ENCODE results near the gene FAM111B. TPM values are rescaled to one million over a fixed set of nuclear protein-coding genes. Genes with fewer than 3 reads are reported as not detected.

The FAM111B gene, protein sequence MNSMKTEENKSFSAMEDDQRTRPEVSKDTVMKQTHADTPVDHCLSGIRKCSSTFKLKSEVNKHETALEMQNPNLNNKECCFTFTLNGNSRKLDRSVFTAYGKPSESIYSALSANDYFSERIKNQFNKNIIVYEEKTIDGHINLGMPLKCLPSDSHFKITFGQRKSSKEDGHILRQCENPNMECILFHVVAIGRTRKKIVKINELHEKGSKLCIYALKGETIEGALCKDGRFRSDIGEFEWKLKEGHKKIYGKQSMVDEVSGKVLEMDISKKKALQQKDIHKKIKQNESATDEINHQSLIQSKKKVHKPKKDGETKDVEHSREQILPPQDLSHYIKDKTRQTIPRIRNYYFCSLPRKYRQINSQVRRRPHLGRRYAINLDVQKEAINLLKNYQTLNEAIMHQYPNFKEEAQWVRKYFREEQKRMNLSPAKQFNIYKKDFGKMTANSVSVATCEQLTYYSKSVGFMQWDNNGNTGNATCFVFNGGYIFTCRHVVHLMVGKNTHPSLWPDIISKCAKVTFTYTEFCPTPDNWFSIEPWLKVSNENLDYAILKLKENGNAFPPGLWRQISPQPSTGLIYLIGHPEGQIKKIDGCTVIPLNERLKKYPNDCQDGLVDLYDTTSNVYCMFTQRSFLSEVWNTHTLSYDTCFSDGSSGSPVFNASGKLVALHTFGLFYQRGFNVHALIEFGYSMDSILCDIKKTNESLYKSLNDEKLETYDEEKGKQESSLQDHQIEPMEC
- total RNA-seq (2014; rRNA removed; shearing (Covaris generic)), result 14.3 and 17.8 TPM in 2 replicates

DNA sequence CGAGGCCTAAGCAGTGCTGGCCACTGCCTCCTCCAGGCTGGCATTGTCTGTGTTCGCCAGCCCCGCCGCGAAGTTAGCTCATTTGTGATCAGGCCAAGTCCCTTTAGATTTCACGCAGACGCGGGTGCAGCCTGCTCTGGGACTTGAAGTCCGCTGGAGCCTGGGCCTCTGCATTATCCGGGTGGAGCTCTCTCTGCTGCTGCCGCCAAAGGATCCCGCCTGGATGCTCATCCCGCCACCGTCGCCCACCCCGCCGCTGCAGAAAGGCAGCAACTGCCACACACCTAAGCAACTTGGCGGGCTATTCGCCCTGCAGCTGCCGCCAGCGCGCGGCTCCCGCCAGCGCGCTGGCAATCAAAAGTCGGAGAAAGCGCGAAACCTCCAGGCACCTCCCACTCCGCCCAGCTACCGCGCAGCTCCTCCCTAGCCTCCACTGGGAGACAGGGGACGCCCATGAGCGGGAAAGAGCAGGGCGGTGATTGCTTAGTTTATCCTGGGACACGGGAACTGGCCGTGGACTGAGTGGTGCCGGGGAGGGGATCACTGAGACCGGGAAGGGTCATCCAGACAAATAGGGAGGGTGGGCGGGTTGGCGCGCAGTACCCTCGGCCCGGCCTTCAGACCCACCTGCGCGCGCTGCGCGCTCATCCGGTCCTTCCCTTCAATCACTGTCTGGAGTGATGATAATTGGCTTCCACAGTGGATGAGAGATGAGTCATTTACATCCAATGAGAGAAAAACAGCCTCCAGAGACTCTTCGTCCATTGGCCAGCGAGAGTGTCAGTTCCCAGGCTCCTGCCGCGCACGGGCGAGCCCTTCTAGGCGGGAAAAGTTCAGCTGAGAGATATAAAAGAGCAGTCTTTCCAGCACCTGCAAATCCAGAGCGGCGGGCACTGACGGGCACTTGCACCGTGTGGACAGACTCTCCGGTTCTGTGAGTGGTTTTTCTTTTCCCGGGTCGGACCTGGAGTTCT is at the start of gene FAM111B:
Gene FAM111B (plus strand): TSS at position 875 of the 974 bp plus-strand sequence. CDS start 2,389 bp downstream, outside the sequence.

GRCh38 chr11:59086007-59086406 is 21.0 kb upstream of the FAM111B start, which contains the start of gene GLYATL1B:
GLYATL1B (plus strand) TSS chr11:59086307; CDS start chr11:59086307, 0 bp downstream.

DNA sequence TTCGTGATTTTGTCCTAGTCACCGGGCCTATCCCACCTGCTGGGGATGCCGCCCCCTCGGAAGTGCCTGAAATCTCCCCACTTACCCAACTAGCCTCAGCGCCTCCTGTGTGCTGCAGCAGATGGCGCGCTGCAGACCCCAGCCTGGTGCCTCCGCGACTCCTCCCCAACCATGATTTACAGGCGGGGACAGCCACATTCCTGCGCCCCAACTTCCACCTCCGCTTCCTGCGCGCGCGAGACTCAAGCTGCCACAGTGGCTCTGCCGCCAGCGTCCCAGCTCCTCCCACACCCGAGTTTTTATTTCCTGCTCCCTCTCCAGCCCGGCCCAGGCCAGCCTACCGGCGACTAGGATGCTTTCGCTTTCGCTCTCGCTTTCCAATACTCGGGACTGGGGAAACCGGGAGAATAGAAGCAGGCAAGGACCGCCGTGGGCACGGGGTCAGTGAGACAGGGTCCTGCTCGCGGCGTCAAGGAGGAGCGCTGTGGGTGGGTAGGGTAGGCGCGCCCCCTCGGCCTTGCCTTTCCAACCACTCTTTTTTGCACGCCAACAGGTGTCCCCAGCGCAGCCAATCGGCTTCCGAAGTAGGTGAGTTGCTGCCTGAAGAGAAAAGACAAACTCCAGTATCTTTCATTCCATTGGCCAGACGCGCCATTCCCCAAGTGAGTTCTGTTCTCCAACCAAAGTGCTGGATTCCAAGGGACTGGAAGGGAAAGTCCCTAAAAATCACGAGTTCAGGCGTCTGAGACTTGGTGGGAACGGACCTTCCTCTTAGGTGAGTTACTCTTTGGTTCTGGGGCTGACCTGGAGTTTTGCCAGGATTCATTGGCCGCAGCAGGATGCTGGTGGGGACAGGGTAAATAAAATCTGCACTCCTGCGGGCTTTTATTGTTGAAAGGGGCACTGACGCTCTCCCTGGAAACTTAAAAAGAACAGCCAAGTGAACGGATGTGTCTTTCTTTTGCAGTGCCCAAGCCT is 35.8 kb downstream of the FAM111B start, which contains the start of gene FAM111A:
Gene FAM111A (plus strand): TSS at position 327 of the 978 bp plus-strand sequence. CDS start 6,017 bp downstream, outside the sequence.

DNA sequence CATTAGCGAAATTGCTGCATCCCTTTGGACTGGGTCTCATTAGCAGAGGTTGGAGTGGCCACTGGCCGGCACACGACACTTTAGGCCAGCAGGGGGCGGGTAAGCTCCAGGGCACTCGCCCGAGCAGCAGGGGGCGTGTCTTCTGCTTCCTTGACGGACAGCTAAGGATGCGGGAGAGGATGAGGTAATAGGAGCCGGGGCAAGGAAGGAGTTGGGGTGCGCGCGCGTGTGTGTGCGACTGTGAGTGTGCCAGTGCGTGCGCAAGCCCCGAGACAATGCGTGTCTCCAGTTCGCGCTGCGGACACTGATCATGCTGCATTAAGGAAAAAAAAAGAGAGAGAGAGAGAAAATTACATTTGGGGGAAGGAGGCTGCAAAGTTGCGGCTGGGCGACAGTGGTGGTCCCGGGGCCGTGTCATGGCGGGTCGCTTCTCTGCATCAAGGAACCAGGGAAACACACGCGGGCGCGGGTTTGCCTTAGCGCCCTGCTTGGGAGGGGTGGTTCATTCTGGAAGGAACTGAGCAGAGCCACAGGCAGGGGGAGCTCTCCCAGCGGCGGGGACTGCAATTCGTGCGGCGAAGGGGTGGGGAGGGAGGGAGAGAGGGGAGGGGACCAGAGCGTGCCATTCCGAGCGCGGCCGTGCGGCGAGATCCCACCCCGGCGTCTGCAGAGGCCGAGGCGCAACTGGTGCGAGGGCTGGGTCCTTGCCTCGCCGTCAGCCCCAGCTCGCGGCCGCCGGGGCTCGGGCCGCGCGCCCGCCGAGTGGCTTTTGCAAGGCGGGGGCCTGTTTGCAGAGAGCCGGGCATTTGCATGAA is 64.7 kb downstream of the FAM111B start, which contains the start of gene DTX4:
Gene DTX4 (plus strand): TSS at position 625 of the 815 bp plus-strand sequence. CDS start 464 bp downstream, outside the sequence.

Other genes with a start within 250 kb of the FAM111B start
- gene GLYATL1, start 167.7 kb upstream of the FAM111B start, total RNA-seq (2014; rRNA removed; shearing (Covaris generic)), result 0.16 and 0.26 TPM in 2 replicates
- not detected in 2 replicates for gene GLYATL1B, start 20.9 kb upstream of the FAM111B start, total RNA-seq (2014; rRNA removed; shearing (Covaris generic))
- gene FAM111A, start 35.6 kb downstream of the FAM111B start, total RNA-seq (2014; rRNA removed; shearing (Covaris generic)), result 47.0 and 58.7 TPM in 2 replicates
- 0.30 and 0.90 TPM in 2 replicates for gene DTX4, start 64.9 kb downstream of the FAM111B start, total RNA-seq (2014; rRNA removed; shearing (Covaris generic))
- gene MPEG1, start 105.7 kb downstream of the FAM111B start, total RNA-seq (2014; rRNA removed; shearing (Covaris generic)), result not detected in 2 replicates

All from A375 (cell line).